ENCODE measurements around the gene NRP1. TPM values are rescaled to one million over a fixed set of nuclear protein-coding genes. Genes with fewer than 3 reads are reported as not detected.

NRP1 gene
- polyA plus RNA-seq, 2 of the 4 experiments (the other 2 are of a cell fraction): 121 to 259 TPM

- WGBS (ENCODE audit: missing lambda C conversion rate): 80% methylated on average over 5 of the region's 5 CpGs
- TF ChIP-seq FOSL2 (IDR thresholded peaks at IDR 0.05) (no peak), FOSL2 (CRISPR knock-in tag; IDR thresholded peaks at IDR 0.05) (peak; percentile 12; the same call in 1 of the 2 replicates), SREBF2 (IDR thresholded peaks at IDR 0.05) (no peak)
- peak overlapping the region; percentile 87 to 89 for H3K27ac ChIP-seq
- FAIRE-seq: no peak
- ATAC-seq: no peak
- peaks cover 27% of the 10 kb centered on the region for H3K4me1 ChIP-seq
- H3K4me2 ChIP-seq: no peak overlapping the region; the same call in 2 of the 3 replicates
- H3K4me3 ChIP-seq: no peak overlapping the region
- DNase-seq (ENCODE audit: low read depth in 1 of 2, low spot score in 1 of 2): no peak
- ChIA-PET POLR2A (interaction anchor here (2.3 kb wide), 1 partner anchor 174 kb away, joined by 15 read pairs; no protein-coding TSS in a partner anchor), CTCF (interaction anchor here (0.9 to 7.5 kb wide), 14 partner anchors 8 to 219 kb away, joined by 3 to 107 read pairs (median 10); no protein-coding TSS in a partner anchor)
- H3K9me3 ChIP-seq: no peaks in the 10 kb centered on the region
Observed at GRCh38 chr10:33154590-33154989, 179.9 kb downstream of the NRP1 start.

DNA sequence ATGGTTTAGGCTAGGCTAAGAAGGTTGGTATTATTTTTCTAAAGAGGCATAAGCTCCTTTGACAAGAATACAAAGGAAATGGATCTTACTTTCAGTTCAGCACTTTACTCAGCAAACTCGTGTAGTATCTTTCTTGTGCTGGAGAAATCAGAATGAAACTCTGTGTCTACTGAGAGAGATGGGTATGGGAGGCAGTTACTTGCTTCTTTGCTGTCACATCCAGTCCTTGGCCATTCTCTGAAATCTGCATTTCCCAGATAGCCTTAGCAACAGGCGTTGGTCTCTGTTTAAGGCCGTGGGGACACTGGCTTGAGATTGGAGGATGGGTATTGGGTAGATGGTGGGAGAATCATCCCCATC is 180.5 kb downstream of the NRP1 start:
- no peak for DNase-seq (ENCODE audit: low read depth in 1 of 2, low spot score in 1 of 2)
- H3K4me2 ChIP-seq: no peak overlapping the region
- CTCF ChIA-PET: interaction anchor here (0.8 to 7.5 kb wide), 6 partner anchors 15 to 146 kb away, joined by 3 to 107 read pairs (median 16); no protein-coding TSS in a partner anchor
- WGBS (ENCODE audit: missing lambda C conversion rate): 90% methylated on average over 3 of the region's 3 CpGs
- H3K27ac ChIP-seq: peak overlapping the region; percentile 87 to 89
- TF ChIP-seq NFE2L2 (conservative IDR thresholded peaks at IDR 0.05; ENCODE audit: low read length) (no peak), POLR2AphosphoS2 (conservative IDR thresholded peaks at IDR 0.05; ENCODE audit: low read length) (no peak), BCL3 (IDR thresholded peaks at IDR 0.05) (no peak), RAD21 (conservative IDR thresholded peaks at IDR 0.05 in 1 of 2, IDR thresholded peaks at IDR 0.05 in 1 of 2) (no peak), JUN (IDR thresholded peaks at IDR 0.05) (no peak), RNF2 (IDR thresholded peaks at IDR 0.05; ENCODE audit: borderline replicate concordance, low read depth) (no peak), USF2 (IDR thresholded peaks at IDR 0.05) (no peak), CTCF (IDR thresholded peaks at IDR 0.05) (no peak), CBX8 (IDR thresholded peaks at IDR 0.05) (no peak), PHF8 (IDR thresholded peaks at IDR 0.05; ENCODE audit: borderline replicate concordance, low read depth) (no peak), JUNB (IDR thresholded peaks at IDR 0.05) (no peak), SREBF2 (IDR thresholded peaks at IDR 0.05) (no peak), RARB (CRISPR knock-in tag; IDR thresholded peaks at IDR 0.05) (no peak), TP53 (CRISPR knock-in tag; IDR thresholded peaks at IDR 0.05) (no peak), KDM5A (IDR thresholded peaks at IDR 0.05) (no peak), KDM1A (IDR thresholded peaks at IDR 0.05; ENCODE audit: low read depth) (no peak), MYC (IDR thresholded peaks at IDR 0.05; ENCODE audit: borderline replicate concordance, low read length) (no peak), ZSCAN20 (CRISPR knock-in tag; IDR thresholded peaks at IDR 0.05) (no peak), POLR2A (IDR thresholded peaks at IDR 0.05; ENCODE audit: low read length) (no peak), ZFP36 (IDR thresholded peaks at IDR 0.05; ENCODE audit: borderline replicate concordance, partially characterized antibody) (no peak)
- ATAC-seq: no peak
- H3K9me3 ChIP-seq: 0 out of 3 replicates have a peak, but pooled peaks cover 5% of the 10 kb centered on the region
- FAIRE-seq: no peak
- H3K4me1 ChIP-seq: peaks cover 27% of the 10 kb centered on the region
- POLR2A ChIA-PET: interaction anchor here (2.3 kb wide), 1 partner anchor 174 kb away, joined by 15 read pairs; no protein-coding TSS in a partner anchor
- H3K4me3 ChIP-seq: no peak overlapping the region
